Right lobe of liver (tissue), 4 donors: ENCODE data around the gene AK5.

ENCODE experiments used
- POLR2A ChIP-seq: fragments of 450-650 bp; IDR thresholded peaks from one replicate; pipeline ENCODE4 v1.6.1; 2017; ENCODE audit warnings: antibody characterized with exemption, mild to moderate bottlenecking
- TF ChIP-seq, protein P1 (sequence below), 4 donors: fragments of 200-600 bp in 3 of 4; fragments of 450-650 bp in 1 of 4; IDR thresholded peaks; one replicate each; pipeline versions ENCODE4 v1.5.1 to v1.8.0; 2016 to 2022; ENCODE audit warnings: antibody characterized with exemption in 4 of 4, mild to moderate bottlenecking in 2 of 4
- donor health status: DM: no; HTN: no; CAD: no.
- donor health status: DM: no; HTN: no; CAD: no.
- donor health status: DM: no; HTN: yes; CAD: no.

DNA sequence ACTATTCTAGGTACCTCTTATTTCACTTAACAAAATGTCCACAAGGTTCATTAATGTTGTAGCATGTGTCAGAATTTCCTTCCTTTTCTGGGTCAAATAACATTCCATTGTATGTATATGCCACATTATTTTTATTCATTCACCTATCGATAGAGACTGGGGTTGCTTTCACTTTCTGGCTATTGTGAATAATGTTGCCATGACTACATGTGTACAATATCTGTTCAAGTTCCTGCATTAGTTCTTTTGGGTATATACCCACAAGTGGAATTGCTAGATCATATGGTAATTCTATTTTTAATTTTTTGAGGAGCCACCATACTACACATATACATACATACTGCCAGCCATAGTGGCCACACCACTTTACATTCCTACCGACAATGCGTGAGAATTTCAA is 242.2 kb downstream of the AK5 start:
- TF ChIP-seq, protein P1, sequence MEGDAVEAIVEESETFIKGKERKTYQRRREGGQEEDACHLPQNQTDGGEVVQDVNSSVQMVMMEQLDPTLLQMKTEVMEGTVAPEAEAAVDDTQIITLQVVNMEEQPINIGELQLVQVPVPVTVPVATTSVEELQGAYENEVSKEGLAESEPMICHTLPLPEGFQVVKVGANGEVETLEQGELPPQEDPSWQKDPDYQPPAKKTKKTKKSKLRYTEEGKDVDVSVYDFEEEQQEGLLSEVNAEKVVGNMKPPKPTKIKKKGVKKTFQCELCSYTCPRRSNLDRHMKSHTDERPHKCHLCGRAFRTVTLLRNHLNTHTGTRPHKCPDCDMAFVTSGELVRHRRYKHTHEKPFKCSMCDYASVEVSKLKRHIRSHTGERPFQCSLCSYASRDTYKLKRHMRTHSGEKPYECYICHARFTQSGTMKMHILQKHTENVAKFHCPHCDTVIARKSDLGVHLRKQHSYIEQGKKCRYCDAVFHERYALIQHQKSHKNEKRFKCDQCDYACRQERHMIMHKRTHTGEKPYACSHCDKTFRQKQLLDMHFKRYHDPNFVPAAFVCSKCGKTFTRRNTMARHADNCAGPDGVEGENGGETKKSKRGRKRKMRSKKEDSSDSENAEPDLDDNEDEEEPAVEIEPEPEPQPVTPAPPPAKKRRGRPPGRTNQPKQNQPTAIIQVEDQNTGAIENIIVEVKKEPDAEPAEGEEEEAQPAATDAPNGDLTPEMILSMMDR (IDR thresholded peaks at IDR 0.05), result no peak
- TF ChIP-seq POLR2A, result no peak
